Measurements from ENCODE around the gene OR2S2.

OR2S2 gene

GRCh38 chr9:35920051-35920620 is 37.8 kb downstream of the OR2S2 start:
- TF ChIP-seq, protein P1, sequence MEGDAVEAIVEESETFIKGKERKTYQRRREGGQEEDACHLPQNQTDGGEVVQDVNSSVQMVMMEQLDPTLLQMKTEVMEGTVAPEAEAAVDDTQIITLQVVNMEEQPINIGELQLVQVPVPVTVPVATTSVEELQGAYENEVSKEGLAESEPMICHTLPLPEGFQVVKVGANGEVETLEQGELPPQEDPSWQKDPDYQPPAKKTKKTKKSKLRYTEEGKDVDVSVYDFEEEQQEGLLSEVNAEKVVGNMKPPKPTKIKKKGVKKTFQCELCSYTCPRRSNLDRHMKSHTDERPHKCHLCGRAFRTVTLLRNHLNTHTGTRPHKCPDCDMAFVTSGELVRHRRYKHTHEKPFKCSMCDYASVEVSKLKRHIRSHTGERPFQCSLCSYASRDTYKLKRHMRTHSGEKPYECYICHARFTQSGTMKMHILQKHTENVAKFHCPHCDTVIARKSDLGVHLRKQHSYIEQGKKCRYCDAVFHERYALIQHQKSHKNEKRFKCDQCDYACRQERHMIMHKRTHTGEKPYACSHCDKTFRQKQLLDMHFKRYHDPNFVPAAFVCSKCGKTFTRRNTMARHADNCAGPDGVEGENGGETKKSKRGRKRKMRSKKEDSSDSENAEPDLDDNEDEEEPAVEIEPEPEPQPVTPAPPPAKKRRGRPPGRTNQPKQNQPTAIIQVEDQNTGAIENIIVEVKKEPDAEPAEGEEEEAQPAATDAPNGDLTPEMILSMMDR (conservative IDR thresholded peaks at IDR 0.05; ENCODE audit: low read depth, low read length) = no peak
- Histone ChIP-seq H3K4me1 (ENCODE audit: low read depth, poor library complexity, severe bottlenecking) (peaks cover 13% of the 10 kb centered on the region), H3K36me3 (ENCODE audit: insufficient read depth) (no peaks in the 10 kb centered on the region), H2AFZ (ENCODE audit: low read depth) (no peak overlapping the region), H3K4me2 (no peak overlapping the region), H3K4me3 (IDR thresholded peaks at IDR 0.05; ENCODE audit: insufficient read depth, low read depth, low read length) (no peak overlapping the region), H3K27ac (no peak overlapping the region), H3K9ac (no peak overlapping the region), H4K20me1 (ENCODE audit: insufficient read depth) (no peaks in the 10 kb centered on the region), H3K27me3 (ENCODE audit: insufficient read depth, low read depth) (no peaks in the 10 kb centered on the region), H3K79me2 (ENCODE audit: insufficient read depth, low read depth) (no peaks in the 10 kb centered on the region)

DNA sequence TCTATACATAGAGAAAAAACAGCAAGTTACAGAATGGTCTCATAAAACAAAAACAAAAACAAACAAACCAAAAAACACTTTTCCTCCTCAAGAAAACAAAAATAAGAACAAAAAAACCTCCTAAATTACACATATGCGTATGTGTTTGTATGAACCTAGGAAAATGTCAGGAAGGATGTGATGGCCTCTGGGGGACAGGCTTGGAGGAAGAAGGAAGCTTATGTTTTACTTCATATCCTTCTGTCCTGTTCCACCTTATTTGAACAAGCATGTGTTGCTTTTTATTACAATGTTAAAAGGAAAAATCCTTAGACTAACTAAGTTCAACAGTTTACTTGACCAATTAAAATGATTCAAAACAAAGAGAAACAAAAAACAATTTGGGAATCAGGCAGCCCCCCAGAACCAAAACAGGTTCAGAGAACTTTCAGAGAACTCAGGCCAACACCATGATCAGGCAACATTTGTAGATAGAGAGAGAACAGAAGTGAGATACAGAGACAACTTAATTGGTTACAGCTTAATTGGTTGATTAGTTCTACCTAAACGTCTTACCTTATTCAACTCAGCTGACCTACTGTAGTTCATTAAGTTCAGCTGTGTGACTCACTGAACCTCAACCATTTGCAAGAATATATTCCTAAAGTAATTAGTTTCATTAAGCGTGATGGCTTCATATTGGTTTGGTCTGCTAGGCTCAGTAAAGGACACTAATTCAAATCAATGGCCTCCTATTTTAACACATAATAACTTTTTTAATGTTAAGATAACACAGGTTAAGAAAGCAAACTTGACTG is 38.5 kb downstream of the OR2S2 start:
- no peak overlapping the region for H3K4me3 ChIP-seq (IDR thresholded peaks at IDR 0.05; ENCODE audit: insufficient read depth, low read depth, low read length)
- no peak overlapping the region for H3K27ac ChIP-seq
- no peak overlapping the region for H3K9ac ChIP-seq
- no peaks in the 10 kb centered on the region for H3K27me3 ChIP-seq (ENCODE audit: insufficient read depth, low read depth)
- H2AFZ ChIP-seq (ENCODE audit: low read depth) = no peak overlapping the region
- H3K79me2 ChIP-seq (ENCODE audit: insufficient read depth, low read depth) = no peaks in the 10 kb centered on the region
- no peaks in the 10 kb centered on the region for H4K20me1 ChIP-seq (ENCODE audit: insufficient read depth)
- TF ChIP-seq, protein P1 (conservative IDR thresholded peaks at IDR 0.05; ENCODE audit: low read depth, low read length) = no peak
- peaks cover 13% of the 10 kb centered on the region for H3K4me1 ChIP-seq (ENCODE audit: low read depth, poor library complexity, severe bottlenecking)
- H3K4me2 ChIP-seq = no peak overlapping the region
- no peaks in the 10 kb centered on the region for H3K36me3 ChIP-seq (ENCODE audit: insufficient read depth)

- H3K27ac ChIP-seq = no peak overlapping the region
- peaks cover 6% of the 10 kb centered on the region for H3K4me1 ChIP-seq (ENCODE audit: low read depth, poor library complexity, severe bottlenecking)
- no peak overlapping the region for H3K4me2 ChIP-seq
- H3K9ac ChIP-seq = no peak overlapping the region
- H3K36me3 ChIP-seq (ENCODE audit: insufficient read depth) = no peaks in the 10 kb centered on the region
- H3K27me3 ChIP-seq (ENCODE audit: insufficient read depth, low read depth) = no peaks in the 10 kb centered on the region
- no peak overlapping the region for H3K4me3 ChIP-seq (IDR thresholded peaks at IDR 0.05; ENCODE audit: insufficient read depth, low read depth, low read length)
- no peak overlapping the region for H2AFZ ChIP-seq (ENCODE audit: low read depth)
- no peaks in the 10 kb centered on the region for H3K79me2 ChIP-seq (ENCODE audit: insufficient read depth, low read depth)
- TF ChIP-seq, protein P1 (conservative IDR thresholded peaks at IDR 0.05; ENCODE audit: low read depth, low read length) = no peak
- H4K20me1 ChIP-seq (ENCODE audit: insufficient read depth) = no peaks in the 10 kb centered on the region
Measured at GRCh38 chr9:35918780-35919179, 39.2 kb downstream of the OR2S2 start.

- no peak overlapping the region for H3K4me3 ChIP-seq (IDR thresholded peaks at IDR 0.05; ENCODE audit: insufficient read depth, low read depth, low read length)
- H3K27me3 ChIP-seq (ENCODE audit: insufficient read depth, low read depth) = no peaks in the 10 kb centered on the region
- no peaks in the 10 kb centered on the region for H4K20me1 ChIP-seq (ENCODE audit: insufficient read depth)
- no peaks in the 10 kb centered on the region for H3K79me2 ChIP-seq (ENCODE audit: insufficient read depth, low read depth)
- H2AFZ ChIP-seq (ENCODE audit: low read depth) = no peak overlapping the region
- H3K36me3 ChIP-seq (ENCODE audit: insufficient read depth) = no peaks in the 10 kb centered on the region
- H3K4me1 ChIP-seq (ENCODE audit: low read depth, poor library complexity, severe bottlenecking) = no peaks in the 10 kb centered on the region
- no peak overlapping the region for H3K9ac ChIP-seq
- TF ChIP-seq, protein P1 (conservative IDR thresholded peaks at IDR 0.05; ENCODE audit: low read depth, low read length) = no peak
- no peak overlapping the region for H3K27ac ChIP-seq
- H3K4me2 ChIP-seq = no peak overlapping the region
Measured at GRCh38 chr9:35917261-35917660, 40.7 kb downstream of the OR2S2 start.

All from KMS-11 (cell line).